Cardiac muscle cell (in vitro differentiated cells and primary cell): Measurements from ENCODE around the gene EDEM3. TPM values are rescaled to one million over a fixed set of nuclear protein-coding genes. Genes with fewer than 3 reads are reported as not detected.
"Not testable (repeated sequence)": the region's sequence is repeated elsewhere in the genome, so short reads cannot be mapped to it uniquely, and the experiment has no call there.

Source experiments
- DNase-seq, 2 donors: peaks; one replicate each; pipeline versions ENCODE4 v3.0.0 to v3.0.0-alpha.2; 2010 to 2017; ENCODE audit warnings: low read depth in 1 of 2, low spot score in 1 of 2
- H3K27ac ChIP-seq: fragments of 200-600 bp; sonication (generic); 2 replicates; pipeline ENCODE4 v1.5.1; 2016
- H3K27me3 ChIP-seq: fragments of 200-600 bp; sonication (generic); 2 replicates; pipeline ENCODE4 v1.6.0; 2016; ENCODE audit warnings: control low read depth
- H3K36me3 ChIP-seq: fragments of 200-600 bp; sonication (generic); 2 replicates; pipeline ENCODE4 v1.5.1; 2016; ENCODE audit warnings: control low read depth
- H3K4me1 ChIP-seq: fragments of 200-600 bp; sonication (generic); 2 replicates; pipeline ENCODE4 v1.8.1; 2017; ENCODE audit warnings: low read depth, mild to moderate bottlenecking, mixed run types
- H3K4me3 ChIP-seq: fragments of 200-600 bp; sonication (generic); 2 replicates; pipeline ENCODE4 v1.5.1; 2016; ENCODE audit warnings: mild to moderate bottlenecking
- H3K9me3 ChIP-seq: fragments of 200-600 bp; sonication (generic); 2 replicates; pipeline ENCODE4 v1.5.1; 2017; ENCODE audit warnings: low read depth, mild to moderate bottlenecking, control low read depth
- polyA plus RNA-seq: library from polyadenylated mRNA; unstranded; fragments of >200 nt; fragmentation: Nextera tagmentation; extraction: Ambion mirVana; gene quantifications from 2 replicates; pipeline ENCODE4 v1.2.1, GENCODE V29; 2016
- total RNA-seq: library from RNA; depleted of rRNA; stranded (reverse); fragments of >200 nt; gene quantifications from 2 replicates; pipeline ENCODE4 v1.2.3, GENCODE V29; 2016
- TF ChIP-seq, protein P1 (sequence below): IDR thresholded peaks from 2 replicates; pipeline ENCODE4 v1.5.1; 2012; ENCODE audit warnings: low read depth, mild to moderate bottlenecking, low read length

Gene EDEM3
- total and polyA plus RNA-seq, 2 experiments from 2014 or later = 14.6 to 26.1 TPM

DNA sequence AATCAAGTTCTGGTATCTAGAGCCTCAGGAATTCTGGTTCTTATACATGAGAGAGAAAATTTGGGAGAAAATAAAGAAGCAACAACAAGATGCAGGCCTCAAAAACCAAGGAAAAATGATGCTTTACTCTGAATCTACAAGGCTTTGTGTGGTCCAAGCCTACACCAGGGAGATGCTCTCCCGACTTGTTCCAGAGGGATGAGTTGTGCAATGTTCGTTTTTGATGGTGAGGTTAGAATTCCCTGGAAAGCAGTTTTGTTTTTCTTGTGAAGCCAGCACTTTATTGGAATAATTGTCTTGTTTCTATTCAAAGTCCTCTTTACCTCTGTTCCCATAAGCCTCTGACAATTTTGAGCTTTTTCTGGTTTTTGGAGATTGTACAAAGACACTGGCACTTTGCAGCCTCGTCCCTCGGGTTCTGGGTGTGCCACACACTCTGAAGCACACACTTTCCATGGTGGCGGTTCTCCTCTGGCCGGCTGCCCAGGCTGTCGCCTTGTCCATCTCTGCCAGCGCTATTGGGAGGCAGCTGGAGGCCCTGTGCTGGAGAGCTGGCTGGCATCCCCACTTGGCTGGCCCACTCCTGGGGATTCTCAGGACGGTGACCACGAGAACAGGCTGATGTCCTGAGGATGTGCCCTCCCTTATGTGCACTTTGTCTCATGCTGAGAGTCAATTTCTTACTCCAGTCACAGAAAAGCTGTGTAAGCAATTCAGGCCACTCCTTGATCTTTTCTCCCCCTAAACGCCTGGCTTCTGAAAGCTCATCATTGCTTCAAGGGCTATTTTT is 70.2 kb downstream of the EDEM3 start:
- peak in 1 of 2 donors; percentile 17 for DNase-seq
- Histone ChIP-seq H3K4me3 (no peak overlapping the region), H3K36me3 (no peaks in the 10 kb centered on the region), H3K9me3 (no peaks in the 10 kb centered on the region), H3K27ac (no peak overlapping the region), H3K4me1 (no peaks in the 10 kb centered on the region), H3K27me3 (no peaks in the 10 kb centered on the region)
- TF ChIP-seq, protein P1, sequence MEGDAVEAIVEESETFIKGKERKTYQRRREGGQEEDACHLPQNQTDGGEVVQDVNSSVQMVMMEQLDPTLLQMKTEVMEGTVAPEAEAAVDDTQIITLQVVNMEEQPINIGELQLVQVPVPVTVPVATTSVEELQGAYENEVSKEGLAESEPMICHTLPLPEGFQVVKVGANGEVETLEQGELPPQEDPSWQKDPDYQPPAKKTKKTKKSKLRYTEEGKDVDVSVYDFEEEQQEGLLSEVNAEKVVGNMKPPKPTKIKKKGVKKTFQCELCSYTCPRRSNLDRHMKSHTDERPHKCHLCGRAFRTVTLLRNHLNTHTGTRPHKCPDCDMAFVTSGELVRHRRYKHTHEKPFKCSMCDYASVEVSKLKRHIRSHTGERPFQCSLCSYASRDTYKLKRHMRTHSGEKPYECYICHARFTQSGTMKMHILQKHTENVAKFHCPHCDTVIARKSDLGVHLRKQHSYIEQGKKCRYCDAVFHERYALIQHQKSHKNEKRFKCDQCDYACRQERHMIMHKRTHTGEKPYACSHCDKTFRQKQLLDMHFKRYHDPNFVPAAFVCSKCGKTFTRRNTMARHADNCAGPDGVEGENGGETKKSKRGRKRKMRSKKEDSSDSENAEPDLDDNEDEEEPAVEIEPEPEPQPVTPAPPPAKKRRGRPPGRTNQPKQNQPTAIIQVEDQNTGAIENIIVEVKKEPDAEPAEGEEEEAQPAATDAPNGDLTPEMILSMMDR = no peak

DNA sequence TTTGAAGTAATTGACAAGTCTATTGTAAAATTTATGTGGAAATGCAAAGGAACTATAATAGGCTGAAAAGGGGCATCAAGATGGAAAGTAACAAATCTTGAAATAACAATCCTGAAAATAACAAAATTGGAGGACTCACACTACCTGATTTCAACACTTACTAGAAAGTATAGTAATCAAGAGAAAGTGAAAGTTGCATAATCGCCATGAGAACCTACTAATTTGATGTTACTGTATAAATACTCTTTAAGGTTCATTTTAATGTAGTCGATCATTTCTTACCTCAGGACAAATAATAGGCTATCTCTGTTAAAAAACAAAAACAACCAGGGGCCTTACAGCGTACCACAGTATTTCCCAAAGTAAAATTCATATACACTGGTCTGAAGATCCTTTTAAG is 71.7 kb downstream of the EDEM3 start:
- no peak overlapping the region for H3K4me3 ChIP-seq
- H3K9me3 ChIP-seq = no peaks in the 10 kb centered on the region
- H3K36me3 ChIP-seq = no peaks in the 10 kb centered on the region
- H3K27me3 ChIP-seq = no peaks in the 10 kb centered on the region
- DNase-seq = no peak
- TF ChIP-seq, protein P1 = no peak
- H3K4me1 ChIP-seq = no peaks in the 10 kb centered on the region
- no peak overlapping the region for H3K27ac ChIP-seq

DNA sequence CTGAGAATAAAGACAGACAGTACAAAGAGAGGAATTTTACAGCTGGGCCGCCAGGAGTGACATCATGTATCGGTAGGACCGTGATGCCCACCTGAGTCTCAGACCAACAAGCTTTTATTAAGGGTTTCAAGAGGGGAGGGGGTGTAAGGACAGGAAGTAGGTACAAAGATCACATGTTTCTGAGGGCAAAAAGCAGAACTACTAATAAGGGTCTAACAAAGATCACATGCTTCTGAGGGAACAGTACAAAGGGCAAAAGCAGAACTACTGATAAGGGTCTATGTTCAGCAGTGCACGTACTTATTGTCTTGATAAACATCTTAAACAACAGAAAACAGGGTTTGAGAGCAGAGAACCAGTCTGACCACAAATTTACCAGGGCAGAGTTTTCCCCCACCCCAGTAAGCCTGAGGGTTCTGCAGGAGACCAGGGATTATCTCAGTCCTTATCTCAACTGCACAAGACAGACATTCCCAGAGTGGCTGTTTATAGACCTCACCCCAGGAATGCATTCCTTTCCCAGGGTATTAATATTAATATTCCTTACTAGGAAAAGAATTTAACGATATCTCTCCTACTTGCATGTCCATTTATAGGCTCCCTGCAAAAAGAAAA is 73.9 kb downstream of the EDEM3 start:
- H3K9me3 ChIP-seq, H3K27ac ChIP-seq, H3K4me3 ChIP-seq, H3K4me1 ChIP-seq, H3K27me3 ChIP-seq, H3K36me3 ChIP-seq, DNase-seq: not testable (repeated sequence)

DNA sequence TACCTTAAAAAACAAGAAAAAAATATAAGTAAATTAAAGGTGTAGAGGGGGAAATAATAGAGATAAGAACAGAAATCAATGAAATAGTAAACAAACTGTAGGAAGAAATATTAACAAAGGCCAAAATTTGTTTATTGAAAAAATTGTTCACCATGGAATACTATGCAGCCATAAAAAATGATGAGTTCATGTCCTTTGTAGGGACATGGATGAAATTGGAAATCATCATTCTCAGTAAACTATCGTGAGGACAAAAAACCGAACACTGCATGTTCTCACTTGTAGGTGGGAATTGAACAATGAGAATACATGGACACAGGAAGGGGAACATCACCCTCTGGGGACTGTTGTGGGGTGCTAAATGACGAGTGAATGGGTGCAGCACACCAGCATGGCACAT is 75.2 kb downstream of the EDEM3 start:
- H3K9me3 ChIP-seq, DNase-seq, H3K27ac ChIP-seq: not testable (repeated sequence)

DNA sequence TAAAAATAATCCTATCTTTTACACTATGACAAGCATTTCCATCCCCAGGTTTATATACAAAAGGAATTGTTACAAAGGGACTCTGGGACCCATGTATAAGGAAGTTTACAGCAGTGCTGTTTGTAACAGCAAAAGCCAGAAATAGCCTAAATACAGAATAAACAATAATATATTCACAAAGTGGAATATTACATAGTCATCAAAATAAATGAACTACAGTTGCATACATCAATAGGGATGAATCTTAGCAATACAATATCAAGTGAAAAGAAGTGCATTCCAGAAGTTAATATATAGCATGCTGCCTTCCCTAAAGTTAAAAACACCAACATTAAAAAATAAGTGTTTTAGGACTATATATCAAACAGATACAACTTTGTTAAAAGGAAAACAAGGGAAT is 77.3 kb downstream of the EDEM3 start:
- H3K4me3 ChIP-seq = no peak overlapping the region
- no peak for DNase-seq
- H3K27me3 ChIP-seq = no peaks in the 10 kb centered on the region
- TF ChIP-seq, protein P1 = no peak
- H3K9me3 ChIP-seq = no peaks in the 10 kb centered on the region
- H3K27ac ChIP-seq = no peak overlapping the region
- no peaks in the 10 kb centered on the region for H3K36me3 ChIP-seq
- no peaks in the 10 kb centered on the region for H3K4me1 ChIP-seq

More for the DNA sequence above, 75.2 kb downstream of the EDEM3 start:
- H3K27me3 ChIP-seq, H3K4me1 ChIP-seq, H3K36me3 ChIP-seq, H3K4me3 ChIP-seq: not testable (repeated sequence)

DNA sequence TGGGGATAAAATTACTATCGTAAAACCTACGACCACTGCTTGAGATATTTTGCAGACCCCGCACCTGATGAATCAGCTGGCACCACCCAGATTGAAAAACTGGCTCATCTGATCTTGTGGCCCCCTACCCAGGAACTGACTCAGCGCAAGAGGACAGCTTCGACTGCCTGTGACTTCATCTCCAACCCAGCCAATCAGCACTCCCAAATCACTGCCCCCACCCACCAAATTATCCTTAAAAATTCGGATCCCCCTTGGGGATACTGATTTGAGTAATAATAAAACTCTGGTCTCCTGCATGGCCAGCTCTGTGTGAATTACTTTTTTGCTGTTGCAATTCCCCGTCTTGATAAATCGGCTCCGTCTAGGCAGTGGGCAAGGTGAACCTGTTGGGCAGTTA is 81.4 kb downstream of the EDEM3 start:
- Histone ChIP-seq H3K27me3 (no peaks in the 10 kb centered on the region), H3K9me3 (no peaks in the 10 kb centered on the region), H3K4me1 (no peaks in the 10 kb centered on the region), H3K27ac (no peak overlapping the region), H3K36me3 (no peaks in the 10 kb centered on the region), H3K4me3 (no peak overlapping the region)
- TF ChIP-seq, protein P1 = no peak
- no peak for DNase-seq
